Muscle layer of colon (tissue), 2 donors: ENCODE measurements around the gene CHRM5.
"Not testable (repeated sequence)": the region's sequence is repeated elsewhere in the genome, so short reads cannot be mapped to it uniquely, and the experiment has no call there.

Experiments
- H3K27ac ChIP-seq: one replicate; pipeline ENCODE4 v1.7.0; 2013; ENCODE audit warnings: low read depth, mild to moderate bottlenecking, low read length, moderate library complexity
- H3K27me3 ChIP-seq, 2 donors: one replicate each; pipeline ENCODE4 v1.7.0; 2013; ENCODE audit warnings: low read length in 2 of 2, mild to moderate bottlenecking in 2 of 2; ENCODE audit not compliant: insufficient read depth in 2 of 2, control insufficient read depth in 1 of 2
- H3K36me3 ChIP-seq: one replicate; pipeline ENCODE4 v1.7.0; 2013; ENCODE audit warnings: mild to moderate bottlenecking, low read length; ENCODE audit not compliant: insufficient read depth
- H3K4me1 ChIP-seq: one replicate; pipeline ENCODE4 v1.7.0; 2013; ENCODE audit warnings: mild to moderate bottlenecking, low read length; ENCODE audit not compliant: insufficient read depth
- H3K4me3 ChIP-seq, 2 donors: one replicate each; pipeline ENCODE4 v1.7.0; 2013; ENCODE audit warnings: low read length in 2 of 2, low read depth in 1 of 2, mild to moderate bottlenecking in 1 of 2, moderate library complexity in 1 of 2
- H3K9ac ChIP-seq: one replicate; pipeline ENCODE4 v1.7.0; 2013; ENCODE audit warnings: low read length
- H3K9me3 ChIP-seq: one replicate; pipeline ENCODE4 v1.7.0; 2013; ENCODE audit warnings: mild to moderate bottlenecking, low read length
- donor health status: abdominal sarcoma.
- donor health status: Adenocarcinoma of cecum.

The CHRM5 gene

GRCh38 chr15:34046471-34047145 is 78.3 kb downstream of the CHRM5 start:
- no peak overlapping the region for H3K9ac ChIP-seq
- no peaks in the 10 kb centered on the region for H3K4me1 ChIP-seq
- H3K4me3 ChIP-seq: no peak overlapping the region

GRCh38 chr15:34047893-34048775 is 79.8 kb downstream of the CHRM5 start:
- no peaks in the 10 kb centered on the region for H3K27me3 ChIP-seq
- H3K4me1 ChIP-seq: no peaks in the 10 kb centered on the region
- no peak overlapping the region for H3K4me3 ChIP-seq
- H3K9ac ChIP-seq: no peak overlapping the region
- no peak overlapping the region for H3K27ac ChIP-seq
- no peaks in the 10 kb centered on the region for H3K9me3 ChIP-seq
- H3K36me3 ChIP-seq: no peaks in the 10 kb centered on the region

More at GRCh38 chr15:34046471-34047145, 78.3 kb downstream of the CHRM5 start:
- no peaks in the 10 kb centered on the region for H3K27me3 ChIP-seq
- H3K9me3 ChIP-seq: no peaks in the 10 kb centered on the region
- H3K36me3 ChIP-seq: no peaks in the 10 kb centered on the region
- H3K27ac ChIP-seq: no peak overlapping the region

- Histone ChIP-seq H3K27ac (no peak overlapping the region), H3K36me3 (no peaks in the 10 kb centered on the region), H3K9me3 (no peaks in the 10 kb centered on the region), H3K27me3 (no peaks in the 10 kb centered on the region), H3K4me3 (no peak overlapping the region), H3K4me1 (no peaks in the 10 kb centered on the region), H3K9ac (no peak overlapping the region)
These were observed 80.8 kb downstream of the CHRM5 start for GRCh38 chr15:34049112-34049511.

- not testable (repeated sequence) for H3K4me3 ChIP-seq, H3K27ac ChIP-seq, H3K4me1 ChIP-seq, H3K27me3 ChIP-seq, H3K9ac ChIP-seq, H3K9me3 ChIP-seq, H3K36me3 ChIP-seq
These were observed 82.1 kb downstream of the CHRM5 start for GRCh38 chr15:34050385-34050784.

GRCh38 chr15:34054081-34054707 is 85.9 kb downstream of the CHRM5 start:
- no peak overlapping the region for H3K9ac ChIP-seq
- no peak overlapping the region for H3K4me3 ChIP-seq
- no peaks in the 10 kb centered on the region for H3K27me3 ChIP-seq
- H3K4me1 ChIP-seq: no peaks in the 10 kb centered on the region
- no peaks in the 10 kb centered on the region for H3K9me3 ChIP-seq
- H3K27ac ChIP-seq: no peak overlapping the region
- H3K36me3 ChIP-seq: no peaks in the 10 kb centered on the region

GRCh38 chr15:34055868-34056595 is 87.7 kb downstream of the CHRM5 start:
- Histone ChIP-seq H3K9me3 (no peaks in the 10 kb centered on the region), H3K4me3 (no peak overlapping the region), H3K36me3 (no peaks in the 10 kb centered on the region), H3K27ac (no peak overlapping the region), H3K9ac (no peak overlapping the region), H3K27me3 (no peaks in the 10 kb centered on the region), H3K4me1 (no peaks in the 10 kb centered on the region)

- H3K9me3 ChIP-seq: no peaks in the 10 kb centered on the region
- no peak overlapping the region for H3K27ac ChIP-seq
- H3K27me3 ChIP-seq: no peaks in the 10 kb centered on the region
- H3K9ac ChIP-seq: no peak overlapping the region
- H3K4me1 ChIP-seq: no peaks in the 10 kb centered on the region
- H3K36me3 ChIP-seq: no peaks in the 10 kb centered on the region
- H3K4me3 ChIP-seq: no peak overlapping the region
These were observed 88.6 kb downstream of the CHRM5 start for GRCh38 chr15:34056911-34057310.

- Histone ChIP-seq H3K4me1 (no peaks in the 10 kb centered on the region), H3K27me3 (no peaks in the 10 kb centered on the region), H3K9ac (no peak overlapping the region), H3K36me3 (no peaks in the 10 kb centered on the region), H3K27ac (no peak overlapping the region), H3K4me3 (no peak overlapping the region), H3K9me3 (no peaks in the 10 kb centered on the region)
These were observed 91.2 kb downstream of the CHRM5 start for GRCh38 chr15:34059476-34059875.

GRCh38 chr15:34059946-34060345 is 91.6 kb downstream of the CHRM5 start:
- no peaks in the 10 kb centered on the region for H3K36me3 ChIP-seq
- no peaks in the 10 kb centered on the region for H3K27me3 ChIP-seq
- H3K9ac ChIP-seq: no peak overlapping the region
- H3K9me3 ChIP-seq: no peaks in the 10 kb centered on the region
- no peaks in the 10 kb centered on the region for H3K4me1 ChIP-seq
- H3K4me3 ChIP-seq: no peak overlapping the region
- H3K27ac ChIP-seq: no peak overlapping the region

GRCh38 chr15:34064438-34064837 is 96.1 kb downstream of the CHRM5 start:
- no peak overlapping the region for H3K9ac ChIP-seq
- no peak overlapping the region for H3K4me3 ChIP-seq
- H3K4me1 ChIP-seq: no peaks in the 10 kb centered on the region
- no peaks in the 10 kb centered on the region for H3K27me3 ChIP-seq
- H3K9me3 ChIP-seq: no peaks in the 10 kb centered on the region
- H3K36me3 ChIP-seq: no peaks in the 10 kb centered on the region
- H3K27ac ChIP-seq: no peak overlapping the region

GRCh38 chr15:34065261-34065660 is 97.0 kb downstream of the CHRM5 start:
- Histone ChIP-seq H3K9me3 (no peaks in the 10 kb centered on the region), H3K9ac (no peak overlapping the region), H3K36me3 (no peaks in the 10 kb centered on the region), H3K4me3 (no peak overlapping the region), H3K4me1 (no peaks in the 10 kb centered on the region), H3K27me3 (no peaks in the 10 kb centered on the region), H3K27ac (no peak overlapping the region)
